Body of pancreas (tissue), 4 donors: ENCODE data around the gene LRFN3.

ENCODE experiments used
- CTCF ChIP-seq, 7 experiments: fragments of 450-650 bp in 4 of 7; fragments of 200-600 bp in 3 of 7; sonication (generic) in 3 of 7; IDR thresholded peaks; one replicate each; pipeline ENCODE4 v1.5.1; 2016 to 2019; ENCODE audit warnings: antibody characterized with exemption in 7 of 7
- POLR2A ChIP-seq, 3 donors: fragments of 450-650 bp; IDR thresholded peaks; one replicate each; pipeline ENCODE4 v1.6.1; 2016; ENCODE audit warnings: antibody characterized with exemption in 3 of 3, mild to moderate bottlenecking in 2 of 3

GRCh38 chr19:35990771-35991730 is 54.9 kb downstream of the LRFN3 start:
- TF ChIP-seq CTCF (IDR thresholded peaks at IDR 0.05) (no peak), POLR2A (IDR thresholded peaks at IDR 0.05) (no peak)
